Tibial artery (tissue), 4 donors: ENCODE data around the gene RSPRY1.

Source experiments
- DNase-seq, 2 donors: peaks; one replicate each; pipeline ENCODE4 v3.0.0-alpha.2; 2019
- H3K27ac ChIP-seq, 2 donors: fragments of 200-600 bp; sonication (generic) in 1 of 2; 1 replicate in 1 of 2; 2 replicates in 1 of 2; pipeline ENCODE4 v1.5.1; 2018 to 2019; ENCODE audit warnings: mild to moderate bottlenecking in 1 of 2
- H3K27me3 ChIP-seq, 2 donors: fragments of 200-600 bp; sonication (generic) in 1 of 2; one replicate each; pipeline versions ENCODE4 v1.5.1 to v1.6.0; 2016 to 2019
- H3K36me3 ChIP-seq, 3 donors: fragments of 200-600 bp; sonication (generic) in 2 of 3; one replicate each; pipeline ENCODE4 v1.5.1; 2016 to 2019; ENCODE audit warnings: mild to moderate bottlenecking in 2 of 3
- H3K4me1 ChIP-seq, 4 donors: fragments of 200-600 bp; sonication (generic) in 2 of 4; 1 replicate in 3 of 4; 2 replicates in 1 of 4; pipeline ENCODE4 v1.5.1; 2016 to 2019
- H3K4me3 ChIP-seq, 2 donors: fragments of 200-600 bp; sonication (generic) in 1 of 2; 1 replicate in 1 of 2; 2 replicates in 1 of 2; pipeline ENCODE4 v1.5.1; 2018 to 2019; ENCODE audit warnings: mild to moderate bottlenecking in 2 of 2
- H3K9me3 ChIP-seq, 3 donors: fragments of 200-600 bp; sonication (generic) in 1 of 3; one replicate each; pipeline ENCODE4 v1.5.1; 2016 to 2019
- intact Hi-C: fragments of 100-400 bp; cut with DNase I; formaldehyde crosslinking; loops from one replicate; pipeline ENCODE4 v1.15.0; 2023; ENCODE audit warnings: low total_unique reads
- TF ChIP-seq, protein P1 (sequence below), 2 experiments: fragments of 200-600 bp in 1 of 2; fragments of 450-650 bp in 1 of 2; IDR thresholded peaks; one replicate each; pipeline ENCODE4 v1.5.1; 2017 to 2019; ENCODE audit warnings: antibody characterized with exemption in 2 of 2, mild to moderate bottlenecking in 1 of 2, moderate library complexity in 1 of 2

The RSPRY1 gene

DNA sequence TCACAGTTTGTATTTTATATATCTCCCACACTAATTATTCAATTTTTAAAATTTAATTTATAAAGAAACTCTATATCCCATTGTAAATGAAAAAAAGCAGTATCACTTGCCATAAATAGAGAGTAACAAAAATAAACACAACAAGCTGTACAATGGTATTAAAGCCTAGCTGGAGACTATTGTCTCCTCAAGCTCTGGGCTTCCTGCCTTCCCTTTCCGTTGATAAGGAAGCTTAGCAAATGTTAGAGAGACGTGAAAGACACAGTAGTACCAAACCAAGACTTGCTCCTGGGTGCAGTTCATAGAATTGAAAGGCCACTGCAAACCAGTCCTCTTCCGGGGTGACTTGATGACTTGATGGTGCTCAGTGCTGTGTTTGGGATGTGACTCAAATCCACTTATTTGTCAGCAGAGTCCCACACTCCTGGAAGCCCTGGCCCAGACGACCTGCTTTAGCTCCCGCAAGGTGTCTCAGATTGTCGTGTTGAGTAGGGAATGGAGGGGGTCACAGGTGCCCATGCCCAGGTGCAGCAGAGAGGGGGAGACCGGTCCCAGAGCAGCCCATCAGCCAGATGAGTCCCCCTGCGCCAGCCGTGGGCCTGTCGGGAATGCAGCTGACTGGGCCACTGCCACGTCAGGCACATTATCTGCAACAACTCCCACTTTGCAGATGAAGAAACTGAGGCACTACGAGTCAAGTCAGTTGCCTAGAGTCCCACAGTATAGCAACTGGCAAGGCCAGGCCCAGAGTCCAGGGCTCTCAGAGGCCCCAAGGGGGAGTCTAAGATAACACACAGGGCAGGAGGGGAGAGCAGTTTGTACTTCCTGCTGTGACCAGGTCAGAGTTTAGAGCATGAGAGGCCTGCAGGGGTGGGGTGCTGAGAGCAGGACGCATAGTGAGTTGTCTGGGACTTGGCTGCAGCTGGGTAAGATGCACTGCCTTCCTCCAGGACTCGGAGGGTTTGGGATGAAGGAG, 40.8 kb upstream of the RSPRY1 start:
- intact Hi-C loops: no loop called here
- H3K4me1 ChIP-seq: peaks cover 0 to 10% (median 4%) of the 10 kb centered on the region in 4 donors

DNA sequence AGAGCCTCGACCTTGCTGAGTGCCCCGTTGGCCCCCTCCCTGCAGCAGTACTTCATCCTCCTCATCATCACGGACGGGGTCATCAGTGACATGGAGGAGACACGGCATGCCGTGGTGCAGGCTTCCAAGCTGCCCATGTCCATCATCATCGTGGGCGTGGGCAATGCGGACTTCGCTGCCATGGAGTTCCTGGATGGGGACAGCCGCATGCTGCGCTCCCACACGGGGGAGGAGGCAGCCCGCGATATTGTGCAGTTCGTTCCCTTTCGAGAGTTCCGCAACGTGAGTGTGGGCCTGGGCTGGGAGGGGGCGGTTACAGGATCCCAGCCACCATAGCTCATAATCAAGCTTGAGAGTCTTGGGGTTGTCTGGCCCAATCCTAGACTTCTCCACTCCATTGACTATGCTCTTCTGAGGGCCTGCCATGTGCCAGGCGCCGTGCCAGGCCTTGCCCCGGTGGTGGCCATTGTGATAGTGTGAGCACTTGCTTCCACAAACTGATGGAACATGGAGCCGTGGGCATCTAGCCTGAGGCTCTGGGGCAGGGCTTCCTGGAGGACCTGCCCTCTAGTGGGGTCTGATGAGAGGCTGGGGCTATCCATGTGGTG, 40.0 kb upstream of the RSPRY1 start:
- TF ChIP-seq, protein P1, sequence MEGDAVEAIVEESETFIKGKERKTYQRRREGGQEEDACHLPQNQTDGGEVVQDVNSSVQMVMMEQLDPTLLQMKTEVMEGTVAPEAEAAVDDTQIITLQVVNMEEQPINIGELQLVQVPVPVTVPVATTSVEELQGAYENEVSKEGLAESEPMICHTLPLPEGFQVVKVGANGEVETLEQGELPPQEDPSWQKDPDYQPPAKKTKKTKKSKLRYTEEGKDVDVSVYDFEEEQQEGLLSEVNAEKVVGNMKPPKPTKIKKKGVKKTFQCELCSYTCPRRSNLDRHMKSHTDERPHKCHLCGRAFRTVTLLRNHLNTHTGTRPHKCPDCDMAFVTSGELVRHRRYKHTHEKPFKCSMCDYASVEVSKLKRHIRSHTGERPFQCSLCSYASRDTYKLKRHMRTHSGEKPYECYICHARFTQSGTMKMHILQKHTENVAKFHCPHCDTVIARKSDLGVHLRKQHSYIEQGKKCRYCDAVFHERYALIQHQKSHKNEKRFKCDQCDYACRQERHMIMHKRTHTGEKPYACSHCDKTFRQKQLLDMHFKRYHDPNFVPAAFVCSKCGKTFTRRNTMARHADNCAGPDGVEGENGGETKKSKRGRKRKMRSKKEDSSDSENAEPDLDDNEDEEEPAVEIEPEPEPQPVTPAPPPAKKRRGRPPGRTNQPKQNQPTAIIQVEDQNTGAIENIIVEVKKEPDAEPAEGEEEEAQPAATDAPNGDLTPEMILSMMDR (IDR thresholded peaks at IDR 0.05): no peak
- H3K36me3 ChIP-seq: peaks cover 0 to 44% (median 0%) of the 10 kb centered on the region in 3 donors
- intact Hi-C loops: no loop called here
- DNase-seq: no peak
- no peak overlapping the region for H3K4me3 ChIP-seq
- H3K4me1 ChIP-seq: peaks cover 0 to 8% (median 3%) of the 10 kb centered on the region in 4 donors
- H3K9me3 ChIP-seq: no peaks in the 10 kb centered on the region
- H3K27me3 ChIP-seq: no peaks in the 10 kb centered on the region
- no peak overlapping the region for H3K27ac ChIP-seq

More for the DNA sequence above, 40.8 kb upstream of the RSPRY1 start:
- no peak overlapping the region for H3K27ac ChIP-seq
- TF ChIP-seq, protein P1 (IDR thresholded peaks at IDR 0.05): no peak
- peaks cover 0 to 36% (median 0%) of the 10 kb centered on the region in 3 donors for H3K36me3 ChIP-seq
- no peak for DNase-seq
- no peaks in the 10 kb centered on the region for H3K27me3 ChIP-seq
- H3K9me3 ChIP-seq: no peaks in the 10 kb centered on the region
- H3K4me3 ChIP-seq: no peak overlapping the region

DNA sequence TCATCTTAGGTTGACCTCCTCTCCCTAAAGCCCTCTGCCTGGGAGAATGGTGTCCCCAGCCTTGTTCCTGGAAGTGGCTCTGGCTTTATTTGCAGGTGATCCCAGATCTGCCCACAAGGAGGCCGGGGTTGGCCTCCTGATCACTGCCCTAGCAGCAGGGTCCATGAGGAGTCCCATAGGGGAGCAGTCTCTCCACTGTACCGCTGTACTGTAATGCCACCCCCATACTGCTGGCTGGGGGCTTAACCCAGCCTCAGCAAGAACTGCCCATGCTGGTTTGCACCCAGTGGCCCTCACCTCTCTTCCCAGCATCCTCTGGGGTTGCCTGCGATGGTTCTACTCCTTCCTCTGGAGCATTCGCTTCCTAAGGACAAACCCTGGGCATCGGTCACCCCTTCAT, 39.4 kb upstream of the RSPRY1 start:
- no peak overlapping the region for H3K4me3 ChIP-seq
- intact Hi-C loops: no loop called here
- no peak overlapping the region for H3K27ac ChIP-seq
- H3K9me3 ChIP-seq: no peaks in the 10 kb centered on the region
- H3K27me3 ChIP-seq: no peaks in the 10 kb centered on the region
- H3K36me3 ChIP-seq: peaks cover 0 to 47% (median 0%) of the 10 kb centered on the region in 3 donors
- TF ChIP-seq, protein P1 (IDR thresholded peaks at IDR 0.05): no peak
- H3K4me1 ChIP-seq: peaks cover 0 to 8% (median 3%) of the 10 kb centered on the region in 4 donors
- no peak for DNase-seq

DNA sequence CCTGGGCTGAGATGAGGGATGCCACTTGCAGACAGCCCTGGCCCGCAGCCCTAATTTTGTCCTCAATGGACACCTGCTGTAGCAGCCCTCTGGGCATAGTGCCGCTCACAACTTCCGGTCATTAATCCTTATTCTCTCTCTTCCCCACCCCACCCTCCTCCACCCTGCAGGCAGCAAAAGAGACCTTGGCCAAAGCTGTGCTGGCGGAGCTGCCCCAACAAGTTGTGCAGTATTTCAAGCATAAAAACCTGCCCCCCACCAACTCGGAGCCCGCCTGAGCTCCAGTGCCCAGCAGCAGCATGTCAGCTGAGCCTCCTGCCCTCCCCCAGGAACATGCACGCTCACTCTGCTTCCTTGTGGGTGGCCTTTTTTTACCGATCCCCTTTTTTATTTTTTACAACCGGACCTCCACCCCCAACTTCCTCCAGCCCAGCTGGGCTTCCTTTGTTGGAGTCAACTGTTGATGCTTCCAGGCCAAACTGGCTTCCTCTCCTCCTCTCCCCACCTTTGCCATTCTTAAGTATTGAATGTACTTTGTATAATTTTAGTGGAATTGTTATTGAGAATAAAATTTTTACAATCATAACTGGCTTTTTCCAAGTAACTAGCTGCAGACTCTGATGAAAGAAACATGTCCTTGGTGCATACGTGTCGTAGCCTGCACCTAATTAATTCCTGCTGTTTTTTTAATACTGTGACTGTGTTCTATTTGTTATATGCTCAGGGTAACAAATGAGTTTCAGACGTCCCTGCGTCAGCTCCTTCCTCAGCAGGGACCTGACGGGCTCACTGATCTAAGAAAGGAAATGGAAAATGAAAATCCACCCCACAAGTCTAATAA, 38.5 kb upstream of the RSPRY1 start:
- no peaks in the 10 kb centered on the region for H3K9me3 ChIP-seq
- H3K4me3 ChIP-seq: no peak overlapping the region
- H3K4me1 ChIP-seq: peaks cover 0 to 8% (median 3%) of the 10 kb centered on the region in 4 donors
- DNase-seq: no peak
- H3K27ac ChIP-seq: no peak overlapping the region
- peaks cover 6 to 51% (median 8%) of the 10 kb centered on the region in 3 donors for H3K36me3 ChIP-seq
- TF ChIP-seq, protein P1 (IDR thresholded peaks at IDR 0.05): no peak
- intact Hi-C loops: no loop called here
- no peaks in the 10 kb centered on the region for H3K27me3 ChIP-seq

DNA sequence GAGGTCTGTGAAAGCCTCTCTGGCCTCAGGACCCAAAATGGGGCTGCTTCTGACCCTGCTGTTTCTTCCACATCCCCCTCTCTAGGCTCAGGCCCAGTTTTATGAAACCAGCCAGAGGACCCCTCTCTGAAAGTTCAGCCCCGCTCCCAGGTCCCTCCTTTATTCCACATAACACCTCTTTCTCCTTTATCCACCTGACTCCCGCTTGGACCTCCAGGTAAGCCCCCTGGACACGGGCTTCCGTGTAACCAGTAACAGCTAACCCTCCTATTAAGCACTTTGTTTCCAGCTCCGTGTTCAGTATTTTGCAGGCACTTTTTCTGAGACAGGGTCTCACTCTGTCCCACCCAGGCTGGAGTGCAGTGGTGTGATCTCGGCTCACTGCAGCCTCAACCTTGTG, 37.6 kb upstream of the RSPRY1 start:
- H3K4me1 ChIP-seq: peaks cover 0 to 8% (median 3%) of the 10 kb centered on the region in 4 donors
- H3K4me3 ChIP-seq: no peak overlapping the region
- no peak overlapping the region for H3K27ac ChIP-seq
- H3K9me3 ChIP-seq: no peaks in the 10 kb centered on the region
- intact Hi-C loops: no loop called here
- peaks cover 14 to 60% (median 17%) of the 10 kb centered on the region in 3 donors for H3K36me3 ChIP-seq
- no peak for DNase-seq
- no peaks in the 10 kb centered on the region for H3K27me3 ChIP-seq
- TF ChIP-seq, protein P1 (IDR thresholded peaks at IDR 0.05): no peak
